CD14-positive monocyte (primary cell): ENCODE measurements around the gene NKX2-2. TPM values are rescaled to one million over a fixed set of nuclear protein-coding genes. Genes with fewer than 3 reads are reported as not detected.

Experiments
- DNase-seq, 3 donors: peaks; one replicate each; pipeline ENCODE4 v3.0.0-alpha.2; 2011 to 2022
- H2AFZ ChIP-seq: 2 replicates; pipeline ENCODE4 v1.6.0; 2012; ENCODE audit warnings: mild to moderate bottlenecking, low read depth, low read length, inconsistent platforms; ENCODE audit not compliant: insufficient read depth, poor library complexity, severe bottlenecking
- H3K27ac ChIP-seq, 2 donors: 1 replicate in 1 of 2; 2 replicates in 1 of 2; pipeline ENCODE4 v1.5.1; 2012 to 2013; ENCODE audit warnings: low read length in 2 of 2, control low read depth in 1 of 2, inconsistent platforms in 1 of 2, low read depth in 1 of 2, mild to moderate bottlenecking in 1 of 2
- H3K27me3 ChIP-seq, 2 donors: one replicate each; pipeline versions ENCODE4 v1.6.0 to v1.6.1; 2011 to 2013; ENCODE audit warnings: low read length in 2 of 2; ENCODE audit not compliant: control insufficient read depth in 2 of 2, insufficient read depth in 2 of 2
- H3K36me3 ChIP-seq, 2 donors: replicated peaks in 1 of 2; 1 replicate in 1 of 2; 2 replicates in 1 of 2; pipeline versions ENCODE4 v1.5.1 to v1.6.1; 2012 to 2013; ENCODE audit warnings: low read length in 2 of 2, control low read depth in 1 of 2, inconsistent platforms in 1 of 2, mild to moderate bottlenecking in 1 of 2; ENCODE audit not compliant: insufficient read depth in 2 of 2, control insufficient read depth in 1 of 2
- H3K4me1 ChIP-seq, 2 donors: 1 replicate in 1 of 2; 2 replicates in 1 of 2; pipeline versions ENCODE4 v1.5.1 to v1.6.1; 2012 to 2013; ENCODE audit warnings: low read length in 2 of 2, control low read depth in 1 of 2, inconsistent platforms in 1 of 2, mild to moderate bottlenecking in 1 of 2, moderate library complexity in 1 of 2; ENCODE audit not compliant: insufficient read depth in 2 of 2, control insufficient read depth in 1 of 2
- H3K4me2 ChIP-seq: replicated peaks from 2 replicates; pipeline ENCODE3; 2012; ENCODE audit warnings: low read length, moderate library complexity, mild to moderate bottlenecking; ENCODE audit not compliant: poor library complexity, severe bottlenecking; ENCODE audit errors: extremely low read depth
- H3K4me3 ChIP-seq, 3 experiments: fragments of 200-600 bp in 1 of 3; sonication (generic) in 1 of 3; replicated peaks in 1 of 3; 1 replicate in 2 of 3; 2 replicates in 1 of 3; pipeline ENCODE4 v1.5.1; 2011 to 2013; ENCODE audit warnings: low read length in 3 of 3, mild to moderate bottlenecking in 3 of 3, control low read depth in 2 of 3, low read depth in 2 of 3, inconsistent platforms in 1 of 3, moderate library complexity in 1 of 3
- H3K79me2 ChIP-seq: 2 replicates; pipeline ENCODE4 v1.6.0; 2012; ENCODE audit warnings: mild to moderate bottlenecking, control low read depth, inconsistent platforms, low read length, moderate library complexity; ENCODE audit not compliant: insufficient read depth
- H3K9ac ChIP-seq: 2 replicates; pipeline ENCODE4 v1.6.0; 2017; ENCODE audit warnings: low read length, mild to moderate bottlenecking; ENCODE audit not compliant: insufficient read depth, poor library complexity, severe bottlenecking
- H3K9me3 ChIP-seq, 2 donors: replicated peaks in 1 of 2; 1 replicate in 1 of 2; 2 replicates in 1 of 2; pipeline versions ENCODE4 v1.5.1 to v1.6.1; 2012 to 2013; ENCODE audit warnings: low read length in 2 of 2, control low read depth in 1 of 2; ENCODE audit not compliant: control insufficient read depth in 1 of 2, insufficient read depth in 1 of 2
- H4K20me1 ChIP-seq: 2 replicates; pipeline ENCODE4 v1.6.0; 2012; ENCODE audit warnings: mild to moderate bottlenecking, low read length, control low read depth, moderate library complexity; ENCODE audit not compliant: insufficient read depth
- H3K27ac Mint-ChIP-seq, 7 donors: one replicate each; pipeline ENCODE4 v1.8.0; 2020; ENCODE audit warnings: mild to moderate bottlenecking in 7 of 7, mixed read lengths in 7 of 7, moderate library complexity in 6 of 7, inconsistent platforms in 2 of 7
- H3K27me3 Mint-ChIP-seq, 3 donors: one replicate each; pipeline ENCODE4 v1.8.0; 2021 to 2022; ENCODE audit warnings: low read depth in 3 of 3, mild to moderate bottlenecking in 3 of 3, mixed read lengths in 3 of 3, moderate library complexity in 3 of 3, inconsistent platforms in 1 of 3
- H3K36me3 Mint-ChIP-seq, 2 donors: one replicate each; pipeline ENCODE4 v1.8.0; 2020; ENCODE audit warnings: mixed read lengths in 2 of 2, inconsistent platforms in 1 of 2, mild to moderate bottlenecking in 1 of 2
- H3K4me1 Mint-ChIP-seq: one replicate; pipeline ENCODE4 v1.8.0; 2020; ENCODE audit warnings: mild to moderate bottlenecking, mixed read lengths
- H3K4me3 Mint-ChIP-seq, 2 donors: one replicate each; pipeline ENCODE4 v1.8.0; 2020; ENCODE audit warnings: mild to moderate bottlenecking in 2 of 2, mixed read lengths in 2 of 2, moderate library complexity in 1 of 2
- H3K9me3 Mint-ChIP-seq, 7 donors: one replicate each; pipeline ENCODE4 v1.8.0; 2020 to 2022; ENCODE audit warnings: mixed read lengths in 7 of 7, mild to moderate bottlenecking in 6 of 7, moderate library complexity in 6 of 7, inconsistent platforms in 2 of 7
- CTCF ChIP-seq: fragments of 200-600 bp; IDR thresholded peaks from one replicate; pipeline ENCODE4 v1.8.0; 2022; ENCODE audit warnings: antibody characterized with exemption, mild to moderate bottlenecking
- WGBS: methylation state at CpG from one replicate; pipeline ENCODE4 v1.1.5; 2013; ENCODE audit warnings: missing lambda C conversion rate; ENCODE audit not compliant: insufficient coverage; 5-methylcytosine and 5-hydroxymethylcytosine counted together
- intact Hi-C, 2 donors: fragments of 100-400 bp; cut with micrococcal nuclease; formaldehyde crosslinking; loops; one replicate each; pipeline versions ENCODE4 v1.15.0 to v1.15.1; 2023
- polyA plus RNA-seq, 3 donors: library from polyadenylated mRNA; depleted of rRNA in 1 of 3; unstranded in 2 of 3; stranded (reverse) in 1 of 3; fragments of 300-500 nt in 2 of 3; fragments of >200 nt in 1 of 3; fragmentation: Illumina TruSeq in 2 of 3; gene quantifications; 1 replicate in 2 of 3; 2 replicates in 1 of 3; pipeline ENCODE4 v1.2.3, GENCODE V29; 2012 to 2021

NKX2-2 gene
- polyA plus RNA-seq, 3 donors: not detected

- H3K27ac ChIP-seq: no peak overlapping the region
- no peaks in the 10 kb centered on the region for H4K20me1 ChIP-seq
- H3K9ac ChIP-seq: no peak overlapping the region
- TF ChIP-seq CTCF: no peak
- H3K79me2 ChIP-seq: no peaks in the 10 kb centered on the region
- no peak for DNase-seq
- Mint-ChIP-seq H3K4me1 (no peaks in the 10 kb centered on the region), H3K27ac (no peak overlapping the region), H3K36me3 (peaks cover 0 to 2% of the 10 kb centered on the region in 2 donors), H3K27me3 (peaks cover 44 to 69% (median 54%) of the 10 kb centered on the region in 3 donors), H3K9me3 (peaks cover 0 to 7% (median 2%) of the 10 kb centered on the region in 7 donors), H3K4me3 (no peak overlapping the region)
- H3K9me3 ChIP-seq: peaks cover 0 to 13% of the 10 kb centered on the region in 2 donors
- 100% methylated on average over 1 of the region's 5 CpGs for WGBS
- no peak overlapping the region for H2AFZ ChIP-seq
- no peaks in the 10 kb centered on the region for H3K36me3 ChIP-seq
- no peaks in the 10 kb centered on the region for H3K4me1 ChIP-seq
- H3K27me3 ChIP-seq: peaks cover 45 to 54% of the 10 kb centered on the region in 2 donors
- intact Hi-C loops: no loop called here
- no peak overlapping the region for H3K4me2 ChIP-seq
- H3K4me3 ChIP-seq: no peak overlapping the region
Measured at GRCh38 chr20:21527908-21528307, 14.0 kb upstream of the NKX2-2 start.

- Histone ChIP-seq H3K27ac (no peak overlapping the region), H4K20me1 (no peaks in the 10 kb centered on the region), H3K4me2 (no peak overlapping the region), H3K27me3 (peaks cover 49 to 58% of the 10 kb centered on the region in 2 donors), H3K4me1 (no peaks in the 10 kb centered on the region), H3K4me3 (no peak overlapping the region), H3K9me3 (peaks cover 0 to 15% of the 10 kb centered on the region in 2 donors), H3K36me3 (no peaks in the 10 kb centered on the region), H2AFZ (no peak overlapping the region), H3K79me2 (no peaks in the 10 kb centered on the region), H3K9ac (no peak overlapping the region)
- DNase-seq: no peak
- Mint-ChIP-seq H3K4me3 (peak overlapping the region in 1 of 2 donors; percentile 37), H3K9me3 (peaks cover 0 to 8% (median 0%) of the 10 kb centered on the region in 7 donors), H3K36me3 (peaks cover 0 to 2% of the 10 kb centered on the region in 2 donors), H3K27ac (no peak overlapping the region), H3K4me1 (no peaks in the 10 kb centered on the region), H3K27me3 (peaks cover 48 to 75% (median 56%) of the 10 kb centered on the region in 3 donors)
- intact Hi-C loops: no loop called here
- TF ChIP-seq CTCF: no peak
Measured at GRCh38 chr20:21526776-21527175, 12.9 kb upstream of the NKX2-2 start.
